HepG2 (cell line): Measurements from ENCODE around the gene SMARCAD1. TPM values are rescaled to one million over a fixed set of nuclear protein-coding genes. Genes with fewer than 3 reads are reported as not detected.

Experiments used
- CBFB ChIP-seq: sonication (generic); formaldehyde crosslinking; IDR thresholded peaks from 2 replicates; pipeline ENCODE4 v1.4.0; 2020; ENCODE audit warnings: missing genetic modification reagents
- ETV6 ChIP-seq: sonication (generic); formaldehyde crosslinking; conservative IDR thresholded peaks from 2 replicates; pipeline ENCODE4 v1.4.0; 2020; ENCODE audit warnings: missing genetic modification reagents
- HMGXB3 ChIP-seq: sonication (generic); formaldehyde crosslinking; IDR thresholded peaks from 2 replicates; pipeline ENCODE4 v1.4.0; 2020; ENCODE audit warnings: missing genetic modification reagents, borderline replicate concordance
- HNRNPL ChIP-seq: fragments of 200-400 bp; formaldehyde crosslinking; IDR thresholded peaks from 2 replicates; pipeline ENCODE4 v1.6.1; 2017; ENCODE audit warnings: mild to moderate bottlenecking, low read depth, low read length
- RAD51 ChIP-seq: fragments of 450-650 bp; IDR thresholded peaks from 2 replicates; pipeline ENCODE4 v1.6.1; 2016; ENCODE audit warnings: borderline replicate concordance
- SMAD1 ChIP-seq: sonication (generic); formaldehyde crosslinking; IDR thresholded peaks from 2 replicates; pipeline ENCODE4 v1.4.0; 2020; ENCODE audit warnings: missing genetic modification reagents, low read depth, mild to moderate bottlenecking, borderline replicate concordance
- ZBTB44 ChIP-seq: sonication (generic); formaldehyde crosslinking; IDR thresholded peaks from 2 replicates; pipeline ENCODE4 v1.4.0; 2020; ENCODE audit warnings: missing genetic modification reagents
- ZFAT ChIP-seq: sonication (generic); formaldehyde crosslinking; conservative IDR thresholded peaks from 2 replicates; pipeline ENCODE4 v1.8.1; 2023; ENCODE audit warnings: missing genetic modification reagents, inconsistent platforms
- ZKSCAN5 ChIP-seq: sonication (generic); formaldehyde crosslinking; IDR thresholded peaks from 2 replicates; pipeline ENCODE4 v1.5.1; 2020; ENCODE audit warnings: mild to moderate bottlenecking, missing genetic modification reagents
- ZNF362 ChIP-seq: sonication (generic); formaldehyde crosslinking; IDR thresholded peaks from 2 replicates; pipeline ENCODE4 v1.4.0; 2020; ENCODE audit warnings: missing genetic modification reagents, mild to moderate bottlenecking, borderline replicate concordance
- ZNF460 ChIP-seq: sonication (generic); formaldehyde crosslinking; IDR thresholded peaks from 2 replicates; pipeline ENCODE4 v1.5.1; 2020; ENCODE audit warnings: missing genetic modification reagents, mild to moderate bottlenecking, borderline replicate concordance
- ZNF503 ChIP-seq: sonication (generic); formaldehyde crosslinking; IDR thresholded peaks from 2 replicates; pipeline ENCODE4 v1.4.0; 2020; ENCODE audit warnings: missing genetic modification reagents
- ZNF687 ChIP-seq: sonication (generic); formaldehyde crosslinking; IDR thresholded peaks from 2 replicates; pipeline ENCODE4 v1.5.1; 2020; ENCODE audit warnings: mild to moderate bottlenecking, missing genetic modification reagents, moderate library complexity
- ZSCAN20 ChIP-seq: sonication (generic); formaldehyde crosslinking; IDR thresholded peaks from 2 replicates; pipeline ENCODE4 v1.4.0; 2020; ENCODE audit warnings: missing genetic modification reagents, mild to moderate bottlenecking, borderline replicate concordance
- ZSCAN25 ChIP-seq: sonication (generic); formaldehyde crosslinking; IDR thresholded peaks from 2 replicates; pipeline ENCODE4 v1.8.0; 2022; ENCODE audit warnings: mild to moderate bottlenecking, missing genetic modification reagents
- polyA plus RNA-seq, 8 experiments: library from polyadenylated mRNA; depleted of rRNA in 3 of 8; stranded (reverse) in 7 of 8; unstranded in 1 of 8; fragments of >200 nt; fragmentation: Illumina TruSeq in 4 of 8; extraction: Trizol in 4 of 8; gene quantifications; 2 replicates each; pipeline versions ENCODE4 v1.2.1 to v1.2.3, GENCODE V29; 2011 to 2016; ENCODE audit warnings: low read depth in 4 of 8, missing spikeins in 1 of 8, mixed read lengths in 1 of 8; ENCODE audit not compliant: insufficient read depth in 1 of 8
- total RNA-seq, 5 experiments: library from RNA; depleted of rRNA; stranded (reverse); fragments of >200 nt; fragmentation: Illumina TruSeq; extraction: Trizol; gene quantifications; 2 replicates each; pipeline ENCODE4 v1.2.3, GENCODE V29; 2016; ENCODE audit warnings: low read depth in 1 of 5

SMARCAD1 gene
- total and polyA plus RNA-seq, 2 of the 13 experiments (the other 11 are each of a cell fraction or from before 2014, with no cell fraction given) = 18.2 to 35.9 TPM

- TF ChIP-seq HMGXB3 (CRISPR knock-in tag) (peak; percentile 36; the same call in 1 of the 2 replicates), ZBTB44 (CRISPR knock-in tag) (no peak), ETV6 (peak; percentile 82; the same call in 1 of the 2 replicates), ZKSCAN5 (CRISPR knock-in tag) (no peak), SMAD1 (CRISPR knock-in tag) (no peak), ZNF503 (CRISPR knock-in tag) (no peak), ZSCAN20 (CRISPR knock-in tag) (no peak), ZSCAN25 (CRISPR knock-in tag) (peak; percentile 52; the same call in 1 of the 2 replicates), CBFB (CRISPR knock-in tag) (no peak; the same call in 1 of the 2 replicates), ZNF460 (CRISPR knock-in tag) (no peak; the same call in 1 of the 2 replicates), ZNF687 (CRISPR knock-in tag) (peak; percentile 99), ZNF362 (CRISPR knock-in tag) (peak; percentile 92), ZFAT (CRISPR knock-in tag) (no peak; the same call in 1 of the 2 replicates), HNRNPL (peak; percentile 80), RAD51 (no peak)
These were observed at the start of gene SMARCAD1 (continued) for GRCh38 chr4:94207469-94208224.
